Heart left ventricle (tissue), 16 donors: ENCODE data around the gene CNP. TPM values are rescaled to one million over a fixed set of nuclear protein-coding genes. Genes with fewer than 3 reads are reported as not detected.
A peak's percentile ranks its signal among the peaks of the same experiment; 100 is the strongest.

Experiments used
- ATAC-seq, 4 donors: fragments of 200-7000 bp; cut with Tn5 transposase; one replicate each; pipeline ENCODE4 v1.9.1; 2020 to 2022; ENCODE audit warnings: moderate library complexity in 4 of 4, mild to moderate bottlenecking in 3 of 4, moderate number of reproducible peaks in 1 of 4
- DNase-seq, 5 donors: peaks; one replicate each; pipeline ENCODE4 v3.0.0-alpha.2; 2020
- H3K27ac ChIP-seq, 12 donors: fragments of 200-600 bp; sonication (generic) in 4 of 12; one replicate each; pipeline versions ENCODE4 v1.5.0 to v1.8.0; 2016 to 2022; ENCODE audit warnings: mild to moderate bottlenecking in 2 of 12
- H3K27me3 ChIP-seq, 9 donors: fragments of 200-600 bp; sonication (generic) in 2 of 9; one replicate each; pipeline versions ENCODE4 v1.5.1 to v1.8.0; 2016 to 2022; ENCODE audit warnings: mild to moderate bottlenecking in 3 of 9
- H3K36me3 ChIP-seq, 9 donors: fragments of 200-600 bp; sonication (generic) in 2 of 9; one replicate each; pipeline versions ENCODE4 v1.5.0 to v1.8.0; 2018 to 2022; ENCODE audit warnings: mild to moderate bottlenecking in 2 of 9
- H3K4me1 ChIP-seq, 12 donors: fragments of 200-600 bp; sonication (generic) in 4 of 12; one replicate each; pipeline versions ENCODE4 v1.5.0 to v1.8.0; 2016 to 2022; ENCODE audit warnings: mild to moderate bottlenecking in 3 of 12
- H3K4me3 ChIP-seq, 12 donors: fragments of 200-600 bp; sonication (generic) in 4 of 12; one replicate each; pipeline versions ENCODE4 v1.5.0 to v1.8.0; 2017 to 2022; ENCODE audit warnings: mild to moderate bottlenecking in 9 of 12, moderate library complexity in 4 of 12
- H3K9me3 ChIP-seq, 12 donors: fragments of 200-600 bp; sonication (generic) in 4 of 12; one replicate each; pipeline versions ENCODE4 v1.5.0 to v1.8.0; 2016 to 2022; ENCODE audit warnings: mild to moderate bottlenecking in 1 of 12
- POLR2A ChIP-seq, 2 donors: fragments of 450-650 bp; IDR thresholded peaks; one replicate each; pipeline ENCODE4 v1.6.1; 2017; ENCODE audit warnings: antibody characterized with exemption in 2 of 2, mild to moderate bottlenecking in 2 of 2, moderate library complexity in 2 of 2
- WGBS, 4 donors: extraction: QIAGEN DNeasy Blood & Tissue Kit in 2 of 4; methylation state at CpG; one replicate each; pipeline versions ENCODE4 v1.1.5 to v1.1.7; 2013 to 2018; 5-methylcytosine and 5-hydroxymethylcytosine counted together
- intact Hi-C, 10 donors: fragments of 100-400 bp; cut with DNase I; formaldehyde crosslinking; loops; one replicate each; pipeline versions ENCODE4 v1.11.1 to v1.14.2; 2022
- polyA plus RNA-seq, 2 donors: library from polyadenylated mRNA; stranded (reverse); fragments of 200-250 nt; gene quantifications; one replicate each; pipeline ENCODE4 v1.2.3, GENCODE V29; 2013
- total RNA-seq, 9 donors: library from RNA; depleted of rRNA in 2 of 9; stranded (reverse); fragments of >200 nt in 2 of 9; fragmentation: NEBNext Ultra II Directional in 3 of 9; extraction: Animal tissue kit (Norgen Biotek cat#: 25700) in 3 of 9; gene quantifications; one replicate each; pipeline versions ENCODE4 v1.1.0 to v1.2.4, GENCODE V29; 2016 to 2023
- TF ChIP-seq, protein P1 (sequence below), 12 donors: fragments of 200-600 bp; sonication (generic) in 4 of 12; IDR thresholded peaks; one replicate each; pipeline versions ENCODE4 v1.5.0 to v1.8.0; 2018 to 2022; ENCODE audit warnings: antibody characterized with exemption in 12 of 12, mild to moderate bottlenecking in 5 of 12
- donor health status: ischemic (EF 13 %, LVEDD 7.1; RV severe dilation, severe dysfunction).
- donor health status: healthy with polysubstance abuse.
- donor health status: DM: no; HTN: yes; CAD: no.
- donor health status: DM: no; HTN: no; CAD: no.
- donor health status: ischemic (EF 25% LVEDD 6.9; RV normal size, moderate dysfunction).
- donor health status: ischemic (EF 25% LVEDD 5.7; RV mildly dilated, moderate dysfunction).
- donor health status: healthy.
- donor health status: DM: yes; HTN: yes; CAD: no.
- donor health status: ischemic (EF 35%, LVEDD 5.7; RV mildly dilated, moderate dysfunction).
- donor health status: nonischemic (EF 11% LVEDD 7.7; RV severe dilation, severe dysfunction).
- donor health status: DM: yes; HTN: yes; CAD: no.
- donor health status: PGD.
- donor health status: ischemic (EF 29% LVEDD 5.4; RV normal size, mild dysfunction).
- donor health status: nonischemic (EF 23%, LVEDD 6.1; RV moderate dilation, normal function).

Gene CNP
- total and polyA plus RNA-seq, 11 donors = 19.3 to 49.1 (median 27.5) TPM

DNA sequence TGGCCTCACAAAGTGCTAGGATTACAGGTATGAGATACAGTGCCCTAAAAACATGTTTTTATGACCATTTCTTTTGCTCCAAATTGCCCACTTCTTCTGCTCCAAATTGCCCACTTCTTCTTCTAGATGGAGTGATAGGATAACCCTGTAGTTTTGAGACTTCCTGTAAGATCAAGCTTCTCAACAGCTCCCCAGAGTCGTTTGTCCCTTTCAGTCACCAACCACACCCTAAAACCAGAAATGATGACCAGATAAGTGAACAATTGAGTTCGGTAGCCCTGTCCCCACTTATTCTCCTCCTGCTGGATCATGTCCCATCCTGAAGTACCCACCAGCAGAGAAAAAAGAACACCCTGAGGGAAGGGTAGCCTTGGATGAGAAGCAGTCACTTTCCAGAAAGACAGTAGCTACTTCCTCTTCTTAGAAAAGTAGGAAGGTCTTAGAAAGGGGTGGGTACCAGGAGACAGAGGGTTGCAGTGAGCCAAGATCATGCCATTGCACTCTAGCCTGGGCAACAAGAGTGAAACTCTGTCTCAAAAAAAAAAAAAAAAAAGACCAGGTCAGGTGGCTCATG is 33.7 kb upstream of the CNP start:
- ATAC-seq (no peak), DNase-seq (no peak)
- TF ChIP-seq, protein P1, sequence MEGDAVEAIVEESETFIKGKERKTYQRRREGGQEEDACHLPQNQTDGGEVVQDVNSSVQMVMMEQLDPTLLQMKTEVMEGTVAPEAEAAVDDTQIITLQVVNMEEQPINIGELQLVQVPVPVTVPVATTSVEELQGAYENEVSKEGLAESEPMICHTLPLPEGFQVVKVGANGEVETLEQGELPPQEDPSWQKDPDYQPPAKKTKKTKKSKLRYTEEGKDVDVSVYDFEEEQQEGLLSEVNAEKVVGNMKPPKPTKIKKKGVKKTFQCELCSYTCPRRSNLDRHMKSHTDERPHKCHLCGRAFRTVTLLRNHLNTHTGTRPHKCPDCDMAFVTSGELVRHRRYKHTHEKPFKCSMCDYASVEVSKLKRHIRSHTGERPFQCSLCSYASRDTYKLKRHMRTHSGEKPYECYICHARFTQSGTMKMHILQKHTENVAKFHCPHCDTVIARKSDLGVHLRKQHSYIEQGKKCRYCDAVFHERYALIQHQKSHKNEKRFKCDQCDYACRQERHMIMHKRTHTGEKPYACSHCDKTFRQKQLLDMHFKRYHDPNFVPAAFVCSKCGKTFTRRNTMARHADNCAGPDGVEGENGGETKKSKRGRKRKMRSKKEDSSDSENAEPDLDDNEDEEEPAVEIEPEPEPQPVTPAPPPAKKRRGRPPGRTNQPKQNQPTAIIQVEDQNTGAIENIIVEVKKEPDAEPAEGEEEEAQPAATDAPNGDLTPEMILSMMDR (IDR thresholded peaks at IDR 0.05) = no peak
- TF ChIP-seq POLR2A (IDR thresholded peaks at IDR 0.05) = no peak
- Histone ChIP-seq H3K9me3 (no peaks in the 10 kb centered on the region), H3K27me3 (no peaks in the 10 kb centered on the region), H3K36me3 (peaks cover 0 to 8% (median 0%) of the 10 kb centered on the region in 9 donors), H3K27ac (peak overlapping the region in 1 of 12 donors; percentile 62), H3K4me1 (peaks cover 0 to 35% (median 10%) of the 10 kb centered on the region in 12 donors), H3K4me3 (no peak overlapping the region)
- intact Hi-C loops = no loop called here
- 38 to 54% (median 44%) methylated on average over 2 of the region's 2 CpGs for WGBS, 4 donors

DNA sequence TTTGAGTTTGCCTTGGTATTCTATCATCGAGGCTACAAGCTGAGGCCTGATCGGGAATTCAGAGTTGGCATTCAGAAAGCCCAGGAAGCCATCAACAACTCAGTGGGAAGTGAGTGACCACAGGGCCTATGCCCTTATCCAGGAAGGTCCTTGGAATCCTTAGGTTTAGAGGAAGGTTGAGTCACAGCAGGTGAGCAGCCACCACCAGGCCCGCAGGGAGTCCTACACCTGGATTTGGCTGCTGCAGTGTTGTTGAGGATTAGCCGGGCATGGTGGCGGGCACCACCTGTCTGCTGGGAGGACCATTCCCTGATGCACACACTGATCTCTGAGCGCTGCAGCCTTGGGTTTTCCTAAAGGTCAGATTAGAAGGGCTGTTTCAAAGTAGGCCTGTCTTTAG is 31.0 kb upstream of the CNP start:
- Histone ChIP-seq H3K9me3 (no peaks in the 10 kb centered on the region), H3K4me1 (peaks cover 0 to 21% (median 4%) of the 10 kb centered on the region in 12 donors), H3K36me3 (peaks cover 0 to 8% (median 0%) of the 10 kb centered on the region in 9 donors), H3K27me3 (no peaks in the 10 kb centered on the region), H3K4me3 (no peak overlapping the region), H3K27ac (no peak overlapping the region)
- DNase-seq = no peak
- no peak for ATAC-seq
- intact Hi-C loops = no loop called here
- TF ChIP-seq, protein P1 (IDR thresholded peaks at IDR 0.05) = no peak
- TF ChIP-seq POLR2A (IDR thresholded peaks at IDR 0.05) = no peak
- WGBS, 4 donors = 95 to 99% (median 96%) methylated on average over 6 of the region's 6 CpGs

DNA sequence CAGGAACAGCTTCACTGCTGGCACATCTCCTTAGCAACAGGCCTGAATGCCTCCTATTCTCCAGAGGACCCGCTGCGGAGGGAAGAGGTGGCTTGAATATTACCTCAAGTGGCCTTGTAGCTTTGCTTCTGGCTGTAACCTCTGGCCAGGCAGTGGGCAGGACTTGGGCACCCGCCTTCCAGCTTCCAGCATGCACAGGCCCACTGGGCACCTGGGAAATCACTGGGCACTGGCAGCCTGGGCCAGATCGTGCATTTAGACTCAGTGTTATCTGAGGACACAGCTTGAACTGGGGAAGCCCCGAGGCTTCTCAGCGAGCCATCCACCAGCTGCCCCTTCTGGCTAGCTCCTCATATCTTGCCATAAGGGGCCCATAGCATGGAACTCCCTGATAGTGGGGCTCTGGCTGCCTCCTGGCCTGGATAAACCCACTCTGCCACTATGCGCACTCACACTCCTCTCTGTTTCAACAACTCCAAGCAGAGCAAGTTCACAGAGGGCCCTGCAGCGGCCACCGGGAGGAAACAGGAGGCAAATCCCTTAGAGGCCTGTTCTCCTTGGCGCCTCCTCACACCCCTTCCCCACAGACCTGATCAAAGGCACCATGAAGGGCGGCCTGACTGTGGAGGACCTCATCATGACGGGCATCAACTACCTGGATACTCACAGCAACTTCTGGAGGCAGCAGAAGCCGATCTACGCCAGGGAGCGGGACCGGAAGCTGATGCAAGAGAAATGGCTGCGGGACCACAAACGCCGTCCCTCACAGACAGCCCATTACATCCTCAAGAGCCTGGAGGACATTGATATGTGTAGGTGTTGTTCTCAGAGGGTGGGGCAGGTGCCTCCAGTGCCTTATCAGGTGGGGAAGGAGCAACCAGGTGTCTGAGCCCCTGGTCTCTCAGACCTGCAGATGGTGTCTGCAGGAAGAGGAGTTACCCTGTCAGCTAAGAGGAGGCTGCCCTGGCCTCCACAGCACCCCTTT is 28.3 kb upstream of the CNP start:
- H3K36me3 ChIP-seq = peaks cover 0 to 8% (median 0%) of the 10 kb centered on the region in 9 donors
- TF ChIP-seq, protein P1 (IDR thresholded peaks at IDR 0.05) = no peak
- TF ChIP-seq POLR2A (IDR thresholded peaks at IDR 0.05) = no peak
- peak; percentile 81 to 95 (median 88) for ATAC-seq

More for the DNA sequence above, 28.3 kb upstream of the CNP start:
- H3K4me3 ChIP-seq = no peak overlapping the region
- 62 to 74% (median 68%) methylated on average over 19 of the region's 19 CpGs for WGBS, 4 donors
- peak; percentile 55 to 83 (median 64) for DNase-seq
- H3K27me3 ChIP-seq = no peaks in the 10 kb centered on the region
- peaks cover 0 to 13% (median 0%) of the 10 kb centered on the region in 12 donors for H3K4me1 ChIP-seq
- peak overlapping the region in 9 of 12 donors; percentile 13 to 81 (median 47) for H3K27ac ChIP-seq
- no peaks in the 10 kb centered on the region for H3K9me3 ChIP-seq
- intact Hi-C loops = no loop called here
